Stimulated activated CD8-positive, alpha-beta memory T cell treated with anti-CD3 and anti-CD28 coated beads, Interleukin-7, amount 100 ng/mL, for 48 hours (primary cell): ENCODE results near the gene NEK11.

Source experiments
- DNase-seq, 2 donors: peaks; one replicate each; pipeline ENCODE4 v3.0.0-alpha.2; 2020; ENCODE audit warnings: low read depth in 1 of 2; ENCODE audit errors: extremely low read depth in 1 of 2

NEK11 gene

DNA sequence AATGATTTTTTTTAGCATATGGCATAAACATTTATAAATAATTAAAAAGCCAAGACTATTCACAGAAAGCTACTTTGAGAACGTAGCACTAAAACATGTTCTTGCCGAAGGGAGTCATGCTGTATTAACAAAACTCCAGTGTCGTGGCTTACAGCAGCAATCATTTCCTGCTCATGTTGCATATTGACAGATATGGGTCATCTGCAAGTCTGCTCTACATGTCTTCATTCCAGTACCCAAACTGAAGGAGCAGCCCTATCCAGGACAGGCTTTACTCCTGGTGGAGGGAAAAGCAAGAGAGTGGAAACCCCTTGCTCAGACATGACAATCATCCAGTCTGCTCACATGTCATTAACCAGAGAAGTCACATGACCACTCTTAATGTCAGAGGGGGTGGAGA is 87.6 kb downstream of the NEK11 start:
- no peak for DNase-seq

DNA sequence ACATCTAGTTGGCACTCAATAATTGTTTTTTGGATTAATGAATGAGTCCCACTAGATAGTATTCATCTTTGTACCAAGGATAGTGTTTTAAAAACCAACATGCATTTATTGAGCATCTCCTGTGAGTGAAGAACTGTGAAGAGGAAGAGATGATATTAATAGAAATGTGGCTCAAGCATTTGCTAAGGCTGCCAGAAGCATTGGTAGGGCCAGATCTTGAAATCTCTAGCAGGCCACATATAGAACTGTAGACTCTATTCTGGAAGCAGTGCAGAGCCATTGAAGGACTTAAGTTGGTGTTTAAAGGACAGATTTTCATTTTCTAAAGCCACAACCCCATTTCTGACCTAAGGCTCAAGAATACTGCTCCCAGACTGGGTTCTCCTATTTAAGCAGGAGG is 99.0 kb downstream of the NEK11 start:
- no peak for DNase-seq

DNA sequence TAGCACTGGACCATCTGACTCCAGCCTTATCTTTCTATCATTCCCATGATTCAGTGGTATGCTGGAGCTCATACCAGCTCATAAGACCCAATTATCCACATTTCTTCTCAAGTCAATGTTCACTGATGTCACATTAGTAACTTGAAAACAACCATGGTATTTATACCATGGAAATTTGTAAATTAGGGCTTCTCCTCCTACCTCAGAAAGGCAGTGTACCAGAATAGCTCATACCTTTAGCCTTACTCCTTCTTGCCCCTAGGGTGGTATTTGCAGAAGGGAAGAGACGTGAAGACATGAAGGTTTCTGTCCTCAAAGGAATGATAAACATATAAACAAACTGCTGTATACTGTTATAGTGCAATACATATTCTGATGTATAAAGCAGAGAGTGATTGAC is 114.2 kb downstream of the NEK11 start:
- no peak for DNase-seq

DNA sequence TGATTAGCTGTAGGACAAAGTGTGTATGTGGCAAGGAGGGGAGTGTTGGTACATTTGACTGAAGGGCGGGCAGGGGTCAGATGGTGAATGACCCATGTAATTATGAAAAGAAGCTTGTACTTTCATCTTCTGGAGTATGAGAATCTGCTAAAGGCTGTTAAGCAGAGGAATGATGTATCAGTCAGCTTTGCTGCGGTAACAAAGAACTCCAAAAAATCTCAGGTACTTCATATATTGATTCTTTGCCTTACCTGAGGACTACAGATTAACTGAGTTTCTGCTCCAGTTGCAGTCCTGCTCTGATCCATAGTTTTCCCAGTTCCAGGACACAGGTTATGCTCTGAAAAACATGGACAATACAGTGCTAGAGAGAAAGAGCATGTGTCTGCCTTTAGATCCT is 115.1 kb downstream of the NEK11 start:
- no peak for DNase-seq

DNA sequence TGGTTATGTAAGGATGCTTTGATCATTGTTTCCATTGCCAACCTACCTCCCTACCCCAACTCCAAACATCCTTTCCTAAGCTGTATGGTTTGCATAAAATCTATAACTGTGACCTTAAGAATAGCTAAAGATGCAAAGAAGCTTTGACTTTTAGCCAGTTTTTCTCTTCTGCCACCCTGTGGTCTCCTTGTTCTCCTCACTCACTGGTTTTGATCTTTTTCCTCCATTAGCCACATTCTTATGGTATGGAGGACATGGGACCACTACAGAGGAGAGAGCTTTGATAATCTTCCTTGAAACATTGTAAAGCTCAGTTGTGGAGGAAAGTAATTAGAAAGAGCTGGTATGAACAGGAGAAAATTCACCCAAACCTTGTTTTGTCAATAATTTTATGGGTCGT is 115.9 kb downstream of the NEK11 start:
- DNase-seq = no peak

DNA sequence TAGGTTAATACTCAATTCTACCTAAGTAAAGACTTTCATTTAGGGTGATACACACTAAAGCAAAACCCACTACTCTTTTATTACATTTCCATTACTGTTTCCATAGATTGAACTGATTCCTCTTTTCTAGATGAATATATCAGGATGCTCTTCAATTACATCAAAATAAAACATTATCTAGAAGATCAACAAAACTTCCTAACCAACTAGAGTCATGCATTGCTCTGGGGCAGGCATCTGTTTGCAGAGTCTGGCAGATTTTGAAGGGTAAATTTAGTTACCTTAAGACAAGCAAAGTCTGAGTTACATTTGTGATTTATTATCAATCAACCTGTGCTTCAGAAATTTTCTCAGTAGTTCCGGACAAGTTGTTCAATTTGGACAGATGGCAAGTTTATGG is 117.1 kb downstream of the NEK11 start:
- no peak for DNase-seq

DNA sequence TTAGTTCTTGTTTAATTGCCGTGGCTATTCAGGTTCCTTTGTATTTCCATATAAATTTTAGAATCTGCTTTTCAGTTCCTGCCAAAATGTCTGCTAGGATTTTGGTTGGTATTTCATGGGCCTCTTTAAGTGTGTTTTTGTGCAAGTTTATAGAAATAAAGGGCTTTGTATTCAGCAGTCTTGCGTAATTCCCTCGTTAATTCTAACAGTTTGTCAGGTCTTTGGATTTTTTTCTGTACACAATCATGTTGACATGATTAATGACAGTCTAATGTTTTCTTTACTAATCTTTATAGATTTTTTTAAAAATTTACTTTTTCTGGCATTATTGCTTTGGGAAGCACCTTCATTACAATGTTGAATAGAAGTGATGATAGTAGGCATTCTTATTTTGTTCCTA is 120.9 kb downstream of the NEK11 start:
- DNase-seq = no peak

DNA sequence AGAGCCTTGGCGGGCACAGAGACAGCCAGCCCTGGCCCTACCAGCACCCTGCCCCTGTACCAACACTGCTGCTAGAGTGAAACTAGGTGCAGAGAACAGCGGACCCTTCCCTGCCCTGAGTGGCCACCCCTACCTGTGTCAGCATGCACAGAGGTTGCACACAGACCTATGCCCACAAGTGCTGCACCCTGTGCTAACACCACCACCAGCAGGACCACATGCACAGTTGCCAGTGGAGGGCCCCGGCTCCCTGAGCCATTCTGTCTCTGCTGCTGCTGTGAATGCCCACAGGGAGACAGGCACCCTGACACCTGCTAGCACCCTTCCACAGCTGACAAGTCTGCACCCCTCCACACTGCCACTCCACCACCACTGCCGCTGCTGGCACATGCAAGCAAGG is 131.8 kb downstream of the NEK11 start:
- no peak for DNase-seq

DNA sequence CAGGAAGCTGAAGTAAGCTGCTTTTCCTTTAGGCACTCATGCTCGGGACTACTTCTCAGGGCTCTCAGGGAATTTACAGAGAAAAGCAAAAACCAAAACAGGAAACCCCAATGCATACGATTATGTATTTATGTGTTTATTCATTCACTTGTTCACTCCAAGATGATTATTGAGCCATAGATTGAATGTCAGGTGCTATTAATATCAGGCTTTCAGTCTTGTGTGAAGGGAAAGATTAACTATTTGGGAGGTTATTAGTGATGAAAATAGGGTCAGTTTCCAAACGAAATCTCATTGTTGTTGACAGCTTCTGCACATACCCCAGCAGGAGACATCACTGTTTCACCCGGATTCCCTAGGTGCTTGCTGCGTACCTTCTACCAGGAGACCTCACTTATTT is 135.8 kb downstream of the NEK11 start:
- DNase-seq = no peak

DNA sequence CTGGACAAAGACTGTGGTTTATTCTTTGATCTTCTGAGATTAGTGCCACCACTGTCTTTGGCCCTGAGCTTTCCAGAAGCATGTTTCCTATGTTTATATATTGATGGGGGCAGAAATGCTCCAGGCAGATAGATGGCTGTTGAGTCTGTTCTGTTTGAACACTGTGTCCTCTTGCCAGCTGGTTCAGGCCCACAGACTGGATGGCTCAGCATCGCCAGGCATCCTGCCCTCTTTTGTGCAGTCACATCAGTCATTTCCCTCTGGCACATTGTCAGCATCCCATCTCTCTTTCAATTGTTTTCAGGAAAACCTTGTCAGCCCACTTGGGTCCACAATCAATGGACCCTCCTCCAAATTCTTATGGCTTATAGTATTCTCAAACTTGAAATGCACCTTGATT is 141.2 kb downstream of the NEK11 start:
- no peak for DNase-seq

DNA sequence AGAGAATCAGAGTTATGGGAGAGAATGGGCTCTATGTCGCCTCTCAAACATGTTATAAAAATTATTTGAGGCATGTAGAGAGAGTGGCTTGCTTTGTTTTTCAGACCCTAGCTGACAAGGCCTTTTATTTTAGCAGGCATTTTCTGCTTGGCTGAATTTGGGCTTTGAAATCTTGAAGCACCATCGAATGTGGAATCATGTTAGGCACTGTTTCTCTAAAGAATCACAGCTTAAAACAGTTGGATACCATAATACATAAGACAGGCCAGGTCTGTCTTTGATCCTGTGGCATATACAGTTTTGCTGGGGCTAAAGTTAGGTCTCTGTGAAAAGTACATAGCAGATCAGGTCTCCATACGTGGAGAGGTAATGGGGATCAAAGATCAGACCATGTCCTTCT is 142.7 kb downstream of the NEK11 start:
- no peak for DNase-seq

DNA sequence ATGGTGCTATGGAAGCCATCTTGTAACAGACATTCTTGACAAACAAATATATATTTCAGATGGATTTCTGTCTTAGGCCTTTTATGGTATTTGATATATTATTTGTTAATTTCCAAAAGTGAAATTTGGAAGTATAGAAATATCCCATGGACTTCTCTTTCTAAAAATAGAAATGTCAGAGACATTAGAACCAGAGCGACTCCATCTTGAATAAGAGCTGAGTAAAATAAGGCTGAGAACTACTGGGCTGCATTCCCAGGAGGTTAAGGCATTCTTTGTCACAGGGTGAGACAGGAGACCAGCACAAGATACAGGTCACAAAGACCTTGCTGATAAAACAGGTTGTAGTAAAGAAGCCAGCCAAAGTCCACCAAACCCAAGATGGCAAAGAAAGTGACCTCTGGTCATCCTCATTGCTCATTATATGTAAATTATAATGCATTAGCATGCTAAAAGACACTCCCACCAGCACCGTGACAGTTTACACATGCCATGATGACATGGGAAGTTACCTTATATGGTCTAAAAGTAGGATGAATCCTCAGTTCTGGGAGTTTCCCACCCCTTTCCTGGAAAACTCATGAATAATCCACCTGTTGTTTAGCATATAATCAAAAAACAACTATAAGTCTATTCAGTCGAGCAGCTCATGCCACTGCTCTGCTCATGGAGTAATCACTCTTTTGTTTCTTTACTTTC is 146.0 kb downstream of the NEK11 start:
- DNase-seq = no peak

DNA sequence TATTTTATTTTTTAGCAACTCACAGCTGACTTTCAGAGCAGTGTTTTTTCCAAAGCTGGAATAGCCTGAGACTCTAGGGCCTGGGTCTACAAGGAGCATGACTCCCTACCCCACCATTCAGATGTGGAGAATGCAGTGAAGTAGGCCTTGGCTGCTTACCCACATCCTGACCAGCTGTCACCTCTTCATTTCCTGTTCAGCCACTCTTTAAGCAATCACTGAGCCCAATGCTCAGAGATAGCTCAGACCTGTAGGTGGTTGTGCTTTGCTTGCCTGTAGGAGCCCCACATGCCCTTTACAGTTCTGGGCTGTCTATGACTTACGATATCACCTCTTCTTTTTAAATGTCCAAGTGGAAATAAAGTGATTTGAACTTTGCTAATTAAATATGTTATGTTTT is 148.1 kb downstream of the NEK11 start:
- DNase-seq = peak; percentile 5 to 10

DNA sequence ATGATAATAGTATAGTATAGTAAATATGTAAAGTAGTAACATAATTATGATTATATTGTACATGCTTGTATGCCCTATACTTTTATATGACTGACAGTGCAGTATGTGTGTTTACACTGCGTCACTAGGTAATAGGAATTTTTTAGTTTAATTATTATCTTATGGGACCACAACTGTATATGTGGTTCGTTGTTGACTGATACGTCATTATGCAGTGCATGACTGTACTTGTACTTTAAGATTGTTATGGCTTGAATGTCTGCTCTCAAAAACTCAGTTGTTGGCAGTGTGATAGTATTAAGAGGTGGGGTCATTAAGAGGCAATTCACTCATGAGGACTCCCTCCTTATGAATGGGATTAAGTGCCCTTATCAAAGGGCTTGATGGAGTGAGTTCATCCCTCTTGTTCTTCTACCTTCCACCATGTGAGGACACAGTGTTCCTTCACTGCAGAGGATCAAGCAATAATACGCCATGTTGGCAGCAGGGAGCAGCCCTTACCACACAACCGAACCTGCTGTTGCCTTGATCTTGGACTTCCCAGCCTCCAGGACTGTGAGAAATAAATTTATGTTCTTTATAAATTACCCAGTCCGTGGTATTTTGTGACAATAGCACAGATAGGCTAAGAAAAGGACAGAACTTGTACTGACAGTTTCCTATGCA is 152.2 kb downstream of the NEK11 start:
- DNase-seq = no peak

DNA sequence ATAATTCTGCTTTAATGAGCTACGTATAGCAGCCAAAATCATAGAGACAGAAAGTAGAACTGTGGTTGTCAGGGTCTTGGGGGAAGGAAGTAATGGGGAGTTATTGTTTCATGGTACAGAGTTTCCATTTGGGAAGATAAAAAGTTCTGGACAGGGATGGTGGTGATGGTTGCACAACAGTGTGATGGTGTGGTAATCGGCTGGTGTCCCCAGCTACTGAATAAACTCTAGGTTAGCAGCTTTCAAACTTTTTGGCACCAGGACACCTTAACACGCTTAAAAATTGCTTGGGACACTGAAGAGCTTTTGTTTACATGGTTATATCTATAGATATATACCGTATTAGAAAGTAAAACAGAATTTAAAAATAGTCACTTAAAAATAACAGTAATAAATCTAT is 166.0 kb downstream of the NEK11 start:
- no peak for DNase-seq

DNA sequence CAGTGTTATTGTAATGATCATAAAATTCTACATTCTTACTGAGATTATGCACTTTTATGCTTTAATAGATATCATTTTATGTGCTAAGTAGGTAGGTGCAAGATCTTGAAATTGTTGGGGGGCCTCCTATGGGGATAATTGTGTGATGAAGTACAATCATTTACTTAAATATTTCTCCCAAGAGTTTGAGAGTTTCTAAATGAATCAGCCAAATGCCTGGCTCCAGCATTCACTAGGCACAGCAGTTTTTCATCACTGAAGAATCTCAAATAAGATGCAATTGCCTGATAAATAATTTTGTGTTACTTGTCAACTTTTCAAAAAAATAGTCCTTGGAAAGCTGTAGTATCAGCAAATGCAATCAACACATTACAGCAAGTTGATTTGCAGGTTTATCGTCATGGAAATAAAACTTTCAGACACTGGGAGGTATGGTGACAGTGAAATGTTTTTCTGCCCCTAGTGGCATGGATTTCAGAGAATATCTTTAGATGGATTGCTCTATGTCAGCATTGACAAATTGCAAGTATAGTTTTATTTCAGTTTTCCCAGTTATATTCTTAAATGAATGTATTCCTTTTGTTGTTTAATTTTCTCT is 167.1 kb downstream of the NEK11 start:
- no peak for DNase-seq

DNA sequence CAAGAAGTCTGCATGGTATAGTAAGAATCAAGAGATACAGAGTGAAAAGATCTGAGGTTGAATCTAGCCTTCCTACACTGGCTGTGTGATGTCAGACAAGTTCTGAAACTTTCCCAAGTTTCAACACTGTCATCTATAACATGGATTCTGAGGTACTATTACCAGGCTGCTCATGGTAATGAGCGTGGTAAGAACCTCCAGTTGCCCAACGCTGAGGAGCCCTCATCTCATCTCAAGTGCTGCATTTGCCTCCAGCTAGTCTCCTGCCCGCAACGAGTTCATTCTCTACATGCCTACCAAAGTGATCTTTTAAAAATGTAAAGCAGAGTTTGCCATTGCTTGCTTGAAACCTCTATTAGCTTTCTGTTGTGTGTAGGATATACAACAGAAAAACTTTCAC is 168.1 kb downstream of the NEK11 start:
- no peak for DNase-seq

DNA sequence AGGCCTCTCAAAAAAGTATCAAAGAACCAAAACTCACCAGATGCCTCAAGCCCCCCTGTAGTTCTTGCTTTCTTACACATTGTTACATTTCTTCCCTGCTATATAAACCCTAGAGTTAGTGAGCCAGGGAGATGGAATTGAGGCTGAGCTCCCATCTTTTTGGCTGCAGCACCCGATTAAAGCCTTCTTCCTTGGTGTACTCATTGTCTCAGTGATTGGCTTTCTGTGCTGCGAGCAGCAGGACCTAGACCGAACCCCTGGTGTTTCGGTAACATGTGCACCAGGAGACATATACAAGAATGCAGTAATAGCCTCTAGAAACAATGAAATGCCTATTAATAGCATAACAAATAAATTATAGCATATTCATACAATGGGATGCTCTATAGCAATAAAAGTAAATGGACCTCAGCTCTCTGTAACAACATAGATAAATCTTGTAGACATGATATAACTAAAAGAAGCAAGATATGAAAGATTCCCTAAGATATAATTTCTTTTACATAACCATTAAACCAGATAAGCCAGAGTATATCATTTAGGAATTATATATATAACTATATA is 174.0 kb downstream of the NEK11 start:
- no peak for DNase-seq

DNA sequence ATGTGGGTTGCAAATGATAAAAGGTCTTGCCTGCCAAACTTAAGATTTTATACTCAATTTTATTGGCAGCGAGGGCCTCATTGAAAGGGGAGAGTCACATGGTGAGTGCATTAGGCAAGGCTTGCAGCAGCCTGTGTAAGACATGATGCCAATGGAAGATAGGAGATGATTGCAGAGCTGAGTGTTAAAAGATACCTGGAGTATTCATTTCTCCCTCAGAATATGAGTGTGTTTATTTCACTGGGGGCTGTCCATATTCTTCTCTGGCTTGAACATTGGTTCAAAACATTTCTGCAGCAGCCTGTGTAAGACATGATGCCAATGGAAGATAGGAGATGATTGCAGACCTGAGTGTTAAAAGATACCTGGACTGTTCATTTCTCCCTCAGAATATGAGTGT is 189.7 kb downstream of the NEK11 start:
- DNase-seq = no peak

DNA sequence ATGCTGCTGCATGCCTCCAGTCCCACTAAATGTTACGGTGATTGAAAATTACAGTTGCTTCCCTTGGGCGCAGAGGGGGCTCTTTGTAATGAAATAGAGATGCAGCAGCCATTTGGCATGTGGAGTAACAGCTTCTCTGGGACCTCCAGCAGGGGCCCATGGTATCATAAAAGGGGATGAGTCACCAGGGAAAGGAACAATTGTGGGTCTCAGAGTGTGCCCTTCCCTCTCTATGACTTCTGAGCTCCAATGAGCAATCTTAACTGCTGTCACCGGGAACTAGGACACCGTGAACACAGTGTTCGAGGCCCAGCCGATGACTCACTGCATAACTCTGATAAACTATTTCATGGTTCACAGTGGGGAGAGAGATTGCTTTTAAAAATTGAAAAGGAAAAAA is 190.1 kb downstream of the NEK11 start:
- DNase-seq = no peak

DNA sequence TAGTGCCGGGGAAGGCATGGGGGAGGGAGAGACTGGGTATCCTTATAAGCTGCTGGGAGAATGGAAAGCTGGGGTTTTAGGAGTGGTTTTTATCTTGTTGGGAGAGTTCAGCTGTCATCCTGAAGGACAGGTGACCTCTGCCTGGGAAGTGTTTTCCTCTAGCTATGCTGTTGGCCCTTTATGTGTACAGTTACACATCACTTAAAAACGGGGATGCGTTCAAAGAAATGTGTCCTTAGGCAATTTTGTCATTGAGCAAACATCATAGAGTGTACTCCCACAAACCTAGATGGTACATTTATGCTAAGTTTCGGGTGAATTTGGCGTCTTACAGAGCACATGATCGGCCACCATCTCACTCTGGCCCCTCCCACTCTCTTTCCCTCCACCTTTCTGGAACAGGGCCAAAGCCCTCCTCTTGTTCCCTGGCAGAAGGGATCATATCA is 190.6 kb downstream of the NEK11 start:
- DNase-seq = no peak

DNA sequence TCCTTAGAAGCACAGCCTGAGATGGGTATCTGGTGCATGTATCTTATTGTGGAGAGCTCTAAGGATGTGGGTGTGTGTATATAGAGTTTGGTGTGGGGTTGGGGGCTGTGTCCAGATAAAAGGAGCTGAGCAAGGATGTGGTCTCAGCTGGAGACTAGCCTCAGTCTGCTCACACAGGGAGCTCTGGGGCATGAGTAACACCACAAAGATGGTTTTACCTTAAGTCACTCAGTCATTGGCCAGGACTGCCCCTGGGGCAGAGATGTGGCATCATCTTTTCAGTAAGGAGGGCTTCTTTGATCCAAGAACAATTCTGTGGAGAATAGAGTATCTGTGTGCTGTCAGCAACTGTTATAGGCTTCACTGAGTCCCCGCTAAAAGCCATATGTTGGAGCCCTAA is 191.5 kb downstream of the NEK11 start:
- no peak for DNase-seq
